Measurements from ENCODE around the gene CASP10. TPM values are rescaled to one million over a fixed set of nuclear protein-coding genes. Genes with fewer than 3 reads are reported as not detected.
A peak's percentile ranks its signal among the peaks of the same experiment; 100 is the strongest.

Gene CASP10
- total and polyA plus RNA-seq, 9 of the 15 experiments (the other 6 are each of a cell fraction or from before 2014, with no cell fraction given): 7.1 to 20.4 (median 10.8) TPM

GRCh38 chr2:201158111-201158929 lies 24.6 kb upstream of the CASP10 start (continued):
- TF ChIP-seq TCFL5 (CRISPR knock-in tag; conservative IDR thresholded peaks at IDR 0.05) (no peak), ZNF212 (CRISPR knock-in tag; IDR thresholded peaks at IDR 0.05) (no peak), MTF1 (CRISPR knock-in tag; IDR thresholded peaks at IDR 0.05; ENCODE audit: borderline replicate concordance) (no peak), KLF13 (tag; IDR thresholded peaks at IDR 0.05; ENCODE audit: borderline replicate concordance, low read depth) (no peak), ZBTB7A (IDR thresholded peaks at IDR 0.05; ENCODE audit: borderline replicate concordance, control insufficient read depth, low read depth, low read length) (no peak), ZNF561 (CRISPR knock-in tag; conservative IDR thresholded peaks at IDR 0.05) (no peak), HINFP (tag; conservative IDR thresholded peaks at IDR 0.05; ENCODE audit: low read depth) (no peak), PHTF2 (CRISPR knock-in tag; IDR thresholded peaks at IDR 0.05) (no peak), SOX6 (IDR thresholded peaks at IDR 0.05) (peak; percentile 91), CLOCK (CRISPR knock-in tag; IDR thresholded peaks at IDR 0.05; ENCODE audit: borderline replicate concordance) (no peak), TARDBP (IDR thresholded peaks at IDR 0.05) (no peak), NFE2 (IDR thresholded peaks at IDR 0.05; ENCODE audit: low read depth) (no peak)
- TF ChIP-seq, protein P1, sequence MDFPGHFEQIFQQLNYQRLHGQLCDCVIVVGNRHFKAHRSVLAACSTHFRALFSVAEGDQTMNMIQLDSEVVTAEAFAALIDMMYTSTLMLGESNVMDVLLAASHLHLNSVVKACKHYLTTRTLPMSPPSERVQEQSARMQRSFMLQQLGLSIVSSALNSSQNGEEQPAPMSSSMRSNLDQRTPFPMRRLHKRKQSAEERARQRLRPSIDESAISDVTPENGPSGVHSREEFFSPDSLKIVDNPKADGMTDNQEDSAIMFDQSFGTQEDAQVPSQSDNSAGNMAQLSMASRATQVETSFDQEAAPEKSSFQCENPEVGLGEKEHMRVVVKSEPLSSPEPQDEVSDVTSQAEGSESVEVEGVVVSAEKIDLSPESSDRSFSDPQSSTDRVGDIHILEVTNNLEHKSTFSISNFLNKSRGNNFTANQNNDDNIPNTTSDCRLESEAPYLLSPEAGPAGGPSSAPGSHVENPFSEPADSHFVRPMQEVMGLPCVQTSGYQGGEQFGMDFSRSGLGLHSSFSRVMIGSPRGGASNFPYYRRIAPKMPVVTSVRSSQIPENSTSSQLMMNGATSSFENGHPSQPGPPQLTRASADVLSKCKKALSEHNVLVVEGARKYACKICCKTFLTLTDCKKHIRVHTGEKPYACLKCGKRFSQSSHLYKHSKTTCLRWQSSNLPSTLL (IDR thresholded peaks at IDR 0.05): no peak
- TF ChIP-seq, protein P2, sequence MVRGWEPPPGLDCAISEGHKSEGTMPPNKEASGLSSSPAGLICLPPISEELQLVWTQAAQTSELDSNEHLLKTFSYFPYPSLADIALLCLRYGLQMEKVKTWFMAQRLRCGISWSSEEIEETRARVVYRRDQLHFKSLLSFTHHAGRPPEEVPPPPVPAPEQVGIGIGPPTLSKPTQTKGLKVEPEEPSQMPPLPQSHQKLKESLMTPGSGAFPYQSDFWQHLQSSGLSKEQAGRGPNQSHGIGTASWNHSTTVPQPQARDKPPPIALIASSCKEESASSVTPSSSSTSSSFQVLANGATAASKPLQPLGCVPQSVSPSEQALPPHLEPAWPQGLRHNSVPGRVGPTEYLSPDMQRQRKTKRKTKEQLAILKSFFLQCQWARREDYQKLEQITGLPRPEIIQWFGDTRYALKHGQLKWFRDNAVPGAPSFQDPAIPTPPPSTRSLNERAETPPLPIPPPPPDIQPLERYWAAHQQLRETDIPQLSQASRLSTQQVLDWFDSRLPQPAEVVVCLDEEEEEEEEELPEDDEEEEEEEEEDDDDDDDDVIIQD (CRISPR knock-in tag; IDR thresholded peaks at IDR 0.05): no peak
- TF ChIP-seq, protein P3, sequence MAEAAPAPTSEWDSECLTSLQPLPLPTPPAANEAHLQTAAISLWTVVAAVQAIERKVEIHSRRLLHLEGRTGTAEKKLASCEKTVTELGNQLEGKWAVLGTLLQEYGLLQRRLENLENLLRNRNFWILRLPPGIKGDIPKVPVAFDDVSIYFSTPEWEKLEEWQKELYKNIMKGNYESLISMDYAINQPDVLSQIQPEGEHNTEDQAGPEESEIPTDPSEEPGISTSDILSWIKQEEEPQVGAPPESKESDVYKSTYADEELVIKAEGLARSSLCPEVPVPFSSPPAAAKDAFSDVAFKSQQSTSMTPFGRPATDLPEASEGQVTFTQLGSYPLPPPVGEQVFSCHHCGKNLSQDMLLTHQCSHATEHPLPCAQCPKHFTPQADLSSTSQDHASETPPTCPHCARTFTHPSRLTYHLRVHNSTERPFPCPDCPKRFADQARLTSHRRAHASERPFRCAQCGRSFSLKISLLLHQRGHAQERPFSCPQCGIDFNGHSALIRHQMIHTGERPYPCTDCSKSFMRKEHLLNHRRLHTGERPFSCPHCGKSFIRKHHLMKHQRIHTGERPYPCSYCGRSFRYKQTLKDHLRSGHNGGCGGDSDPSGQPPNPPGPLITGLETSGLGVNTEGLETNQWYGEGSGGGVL (CRISPR knock-in tag; IDR thresholded peaks at IDR 0.05): no peak

All from K562 (cell line).